ENCODE data around the gene CNTN2.

The CNTN2 gene, protein sequence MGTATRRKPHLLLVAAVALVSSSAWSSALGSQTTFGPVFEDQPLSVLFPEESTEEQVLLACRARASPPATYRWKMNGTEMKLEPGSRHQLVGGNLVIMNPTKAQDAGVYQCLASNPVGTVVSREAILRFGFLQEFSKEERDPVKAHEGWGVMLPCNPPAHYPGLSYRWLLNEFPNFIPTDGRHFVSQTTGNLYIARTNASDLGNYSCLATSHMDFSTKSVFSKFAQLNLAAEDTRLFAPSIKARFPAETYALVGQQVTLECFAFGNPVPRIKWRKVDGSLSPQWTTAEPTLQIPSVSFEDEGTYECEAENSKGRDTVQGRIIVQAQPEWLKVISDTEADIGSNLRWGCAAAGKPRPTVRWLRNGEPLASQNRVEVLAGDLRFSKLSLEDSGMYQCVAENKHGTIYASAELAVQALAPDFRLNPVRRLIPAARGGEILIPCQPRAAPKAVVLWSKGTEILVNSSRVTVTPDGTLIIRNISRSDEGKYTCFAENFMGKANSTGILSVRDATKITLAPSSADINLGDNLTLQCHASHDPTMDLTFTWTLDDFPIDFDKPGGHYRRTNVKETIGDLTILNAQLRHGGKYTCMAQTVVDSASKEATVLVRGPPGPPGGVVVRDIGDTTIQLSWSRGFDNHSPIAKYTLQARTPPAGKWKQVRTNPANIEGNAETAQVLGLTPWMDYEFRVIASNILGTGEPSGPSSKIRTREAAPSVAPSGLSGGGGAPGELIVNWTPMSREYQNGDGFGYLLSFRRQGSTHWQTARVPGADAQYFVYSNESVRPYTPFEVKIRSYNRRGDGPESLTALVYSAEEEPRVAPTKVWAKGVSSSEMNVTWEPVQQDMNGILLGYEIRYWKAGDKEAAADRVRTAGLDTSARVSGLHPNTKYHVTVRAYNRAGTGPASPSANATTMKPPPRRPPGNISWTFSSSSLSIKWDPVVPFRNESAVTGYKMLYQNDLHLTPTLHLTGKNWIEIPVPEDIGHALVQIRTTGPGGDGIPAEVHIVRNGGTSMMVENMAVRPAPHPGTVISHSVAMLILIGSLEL

GRCh38 chr1:205042911-205043806, at the start of gene CNTN2:
CNTN2 (plus strand) TSS chr1:205043212; CDS start chr1:205053186, 9,974 bp downstream.
- no peak for DNase-seq (ENCODE audit: low read depth)

GRCh38 chr1:204994086-204994862, 48.7 kb upstream of the CNTN2 start:
- no peak for DNase-seq (ENCODE audit: low read depth)

GRCh38 chr1:204996981-204997380, 46.0 kb upstream of the CNTN2 start:
- no peak for DNase-seq (ENCODE audit: low read depth)

DNA sequence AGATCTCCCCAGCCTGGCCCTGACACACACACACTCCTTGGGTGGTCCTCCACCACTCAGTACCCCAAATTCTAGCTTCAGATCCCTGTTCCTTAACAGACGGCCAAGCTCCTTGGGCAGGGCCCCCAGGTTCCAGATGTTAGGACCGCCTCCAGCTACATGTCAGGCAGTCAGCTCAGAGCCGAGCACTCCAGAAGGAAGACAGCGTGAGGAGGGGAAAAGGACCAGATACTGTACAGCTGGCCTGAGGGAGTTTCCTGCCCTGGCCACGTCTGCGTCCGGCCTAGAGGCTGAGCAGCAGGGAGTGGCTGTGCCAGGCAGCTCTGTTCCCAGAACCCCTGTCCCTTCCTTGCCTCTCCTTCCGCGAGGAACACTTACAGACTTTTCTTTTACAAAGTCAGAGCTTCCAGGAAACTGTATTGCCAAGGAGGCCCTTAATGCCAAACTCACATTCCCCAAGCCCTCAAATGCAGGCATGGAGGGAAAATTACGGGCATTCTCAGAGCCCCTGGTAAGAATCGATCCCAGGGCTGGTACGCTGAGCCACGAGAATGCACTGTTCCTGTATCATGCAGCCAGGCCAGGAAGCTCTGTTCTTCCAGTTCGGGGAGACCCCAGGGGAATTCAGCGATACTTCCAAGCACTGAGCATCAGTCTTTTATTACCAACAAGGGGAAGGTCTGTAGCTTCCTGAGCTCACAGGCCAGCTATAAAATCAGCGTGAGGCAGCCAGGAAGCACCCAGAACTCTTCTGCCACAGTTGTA, 45.2 kb upstream of the CNTN2 start:
- no peak for DNase-seq (ENCODE audit: low read depth)

DNA sequence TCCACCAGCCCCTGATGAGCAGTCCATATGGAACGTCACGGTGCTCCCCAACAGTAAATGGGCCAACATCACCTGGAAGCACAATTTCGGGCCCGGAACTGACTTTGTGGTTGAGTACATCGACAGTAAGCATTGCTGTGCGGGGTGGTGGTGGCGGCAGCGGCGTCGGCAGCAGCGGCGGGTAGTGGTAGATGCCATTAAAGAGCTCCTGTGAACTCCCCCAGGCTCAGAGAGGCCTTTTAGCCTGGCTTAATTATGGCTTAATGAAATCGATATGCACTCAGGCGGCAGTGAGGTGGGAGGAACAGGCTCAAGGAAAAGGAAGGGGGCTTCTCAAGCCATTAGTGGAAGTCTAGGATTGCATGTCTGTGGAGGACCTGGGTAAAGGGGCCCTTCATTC, 41.9 kb upstream of the CNTN2 start:
- DNase-seq (ENCODE audit: low read depth): no peak

DNA sequence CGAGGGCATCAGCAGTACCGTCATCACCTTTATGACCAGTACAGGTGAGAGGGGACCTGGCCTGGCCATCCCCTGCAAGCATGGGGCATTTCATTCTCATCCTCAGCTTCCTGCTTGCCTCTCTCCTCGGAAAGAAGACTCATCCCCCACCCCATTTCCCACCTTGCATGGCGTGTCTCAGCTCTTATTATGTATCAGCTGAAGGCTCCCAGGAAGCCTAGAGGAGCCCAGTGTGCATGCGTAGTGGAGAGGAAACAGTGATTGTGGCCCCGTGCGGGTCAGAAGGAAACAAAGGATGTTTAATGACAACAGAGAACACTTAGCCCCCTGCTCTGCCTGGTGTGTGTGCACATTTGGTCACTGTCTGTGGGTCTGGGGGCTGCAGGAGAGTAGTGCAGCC, 40.3 kb upstream of the CNTN2 start:
- no peak for DNase-seq (ENCODE audit: low read depth)

- no peak for DNase-seq (ENCODE audit: low read depth)
Measured at GRCh38 chr1:205003358-205004131, 39.5 kb upstream of the CNTN2 start.

DNA sequence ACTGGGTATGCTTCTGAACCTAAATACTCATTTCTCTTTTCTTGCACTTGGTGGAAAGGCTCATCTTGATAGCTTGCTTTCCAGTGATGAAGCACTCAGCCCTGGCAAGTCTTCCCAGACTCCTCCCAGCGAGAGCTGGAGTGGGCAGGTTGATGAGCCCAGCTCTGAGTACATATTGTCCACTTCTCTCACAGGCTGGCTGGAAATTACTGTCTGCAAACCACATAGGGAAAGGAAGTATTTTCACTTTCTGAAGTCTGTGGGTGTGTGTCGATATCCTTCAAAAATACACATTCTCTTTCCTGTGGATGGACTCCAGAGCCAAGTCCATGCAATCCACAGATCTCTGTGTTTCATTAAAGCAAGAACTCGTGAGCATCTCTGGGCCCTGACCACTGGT, 38.7 kb upstream of the CNTN2 start:
- DNase-seq (ENCODE audit: low read depth): no peak

- DNase-seq (ENCODE audit: low read depth): no peak
Measured at GRCh38 chr1:205008896-205009295, 34.1 kb upstream of the CNTN2 start.

DNA sequence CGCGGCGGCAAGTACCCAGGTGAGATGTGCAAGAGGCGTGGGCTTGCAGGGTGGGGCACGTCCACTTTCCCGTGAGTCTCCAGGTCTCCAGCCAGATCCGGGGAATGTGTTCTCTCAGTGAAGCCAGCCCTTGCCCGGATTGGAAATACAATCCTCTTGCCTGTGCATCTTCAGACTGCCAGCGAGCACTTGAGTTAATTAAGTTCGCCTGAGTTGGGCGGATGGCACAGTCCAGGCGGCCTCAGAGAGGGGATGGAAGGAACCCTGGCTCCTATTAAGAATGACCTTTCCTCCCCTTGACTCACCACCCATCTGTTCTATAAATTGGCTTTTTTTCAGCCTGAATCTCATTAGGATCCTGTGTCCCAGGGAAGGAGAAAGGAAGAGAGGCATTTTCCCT, 33.3 kb upstream of the CNTN2 start:
- no peak for DNase-seq (ENCODE audit: low read depth)

DNA sequence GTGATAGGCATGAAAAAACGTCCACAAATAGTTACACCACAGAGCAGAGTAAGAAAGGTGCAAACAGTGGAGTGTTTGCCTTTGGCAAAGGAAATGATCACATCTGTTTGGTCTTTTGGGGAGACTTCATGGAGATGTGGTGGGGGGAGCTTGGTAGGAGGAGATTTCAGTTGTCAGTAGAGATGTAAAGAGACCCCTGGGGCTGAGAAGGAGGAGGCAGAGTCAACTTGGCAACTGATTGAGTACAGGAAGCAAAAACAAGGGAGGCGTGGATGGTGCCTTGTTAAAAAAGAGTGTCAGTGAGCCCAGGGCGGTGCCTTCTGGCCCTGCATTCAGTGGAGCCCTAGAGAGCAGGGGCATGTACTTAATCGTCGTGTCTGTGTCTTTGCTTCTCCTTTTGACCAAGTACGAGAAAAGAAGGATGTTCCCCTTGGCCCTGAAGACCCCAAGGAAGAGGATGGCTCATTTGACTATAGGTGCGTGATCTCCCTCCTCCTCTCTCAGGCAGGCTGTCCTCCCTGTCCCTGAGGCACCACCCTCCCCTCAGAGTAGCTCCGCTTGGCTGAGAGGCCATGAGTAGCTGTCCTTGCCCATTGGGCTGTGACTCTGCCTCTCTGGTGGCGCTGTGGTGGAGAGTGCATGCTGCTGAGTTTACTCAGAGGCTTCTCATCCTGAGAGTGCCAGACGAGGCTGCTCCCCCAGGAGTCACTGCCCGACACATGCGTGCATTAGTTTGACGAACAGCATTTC, 30.4 kb upstream of the CNTN2 start:
- DNase-seq (ENCODE audit: low read depth): no peak

DNA sequence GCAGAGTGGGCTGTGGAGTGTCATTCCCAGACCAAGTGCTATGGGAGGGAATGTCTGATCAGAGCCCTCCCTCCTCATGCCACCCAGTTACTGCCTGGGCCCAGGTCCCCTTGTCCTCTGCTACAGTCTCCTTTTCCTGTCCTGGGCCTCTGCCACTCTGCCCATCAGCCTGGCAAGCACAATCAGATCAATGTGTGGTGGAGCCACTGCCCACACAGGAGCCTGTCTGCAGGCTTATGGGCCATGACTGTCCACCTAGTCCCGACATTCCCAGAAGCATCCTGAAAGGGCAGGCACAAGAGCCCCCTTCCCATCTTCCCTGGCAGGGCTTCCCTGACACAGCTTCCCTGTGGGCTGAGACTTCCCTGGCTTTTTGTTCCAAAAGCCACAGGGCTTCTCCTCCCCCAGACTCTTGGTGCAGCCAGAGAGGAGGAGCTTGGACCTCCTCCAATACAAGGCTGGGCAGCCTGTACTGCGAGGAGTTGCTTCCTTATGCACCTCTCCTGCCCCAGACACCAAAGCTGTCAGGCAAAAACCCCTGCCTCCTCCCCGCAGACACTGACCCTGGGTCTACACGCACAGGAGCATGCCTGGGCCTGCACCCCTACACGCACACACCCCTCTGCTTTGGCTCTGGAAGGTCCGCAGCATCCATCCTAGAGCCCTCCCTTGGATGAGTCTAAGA, 29.2 kb upstream of the CNTN2 start:
- no peak for DNase-seq (ENCODE audit: low read depth)

GRCh38 chr1:205014783-205015182, 28.2 kb upstream of the CNTN2 start:
- no peak for DNase-seq (ENCODE audit: low read depth)

DNA sequence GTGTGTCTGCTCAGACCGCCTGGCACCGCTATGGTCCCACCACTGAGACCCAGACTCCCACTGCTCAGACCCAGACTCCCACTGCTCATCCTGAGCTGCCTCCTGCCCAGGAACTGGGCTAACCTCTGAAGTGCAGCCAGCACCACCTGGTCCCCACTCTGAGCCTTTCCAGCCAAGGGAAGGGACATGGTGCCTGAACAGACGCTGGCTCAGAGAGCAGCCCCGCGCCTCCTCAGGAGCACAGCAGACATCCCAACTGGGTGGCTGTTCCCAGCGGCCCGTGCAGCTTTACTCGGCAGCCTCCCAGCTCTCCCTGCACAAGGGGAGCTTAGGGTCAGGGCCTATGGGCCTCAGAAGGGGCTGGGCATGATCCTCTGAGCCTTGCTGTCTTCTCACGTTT, 27.8 kb upstream of the CNTN2 start:
- DNase-seq (ENCODE audit: low read depth): no peak

- DNase-seq (ENCODE audit: low read depth): no peak
Measured at GRCh38 chr1:205016075-205016474, 26.9 kb upstream of the CNTN2 start.

GRCh38 chr1:205016584-205016983, 26.4 kb upstream of the CNTN2 start:
- DNase-seq (ENCODE audit: low read depth): no peak

GRCh38 chr1:205017001-205017400, 26.0 kb upstream of the CNTN2 start:
- DNase-seq (ENCODE audit: low read depth): no peak

GRCh38 chr1:205017766-205018165, 25.2 kb upstream of the CNTN2 start:
- no peak for DNase-seq (ENCODE audit: low read depth)

All from T-helper 22 cell (primary cell).